Measurements from ENCODE around the gene CCDC43.
"Not testable (repeated sequence)": the region's sequence is repeated elsewhere in the genome, so short reads cannot be mapped to it uniquely, and the experiment has no call there.

GRCh38 chr17:44726121-44726520, 36.5 kb upstream of the CCDC43 start:
- not testable (repeated sequence) for TF ChIP-seq REST (IDR thresholded peaks at IDR 0.05; ENCODE audit: low read depth); MAX (IDR thresholded peaks at IDR 0.05); POLR2AphosphoS5 (IDR thresholded peaks at IDR 0.05; ENCODE audit: low read depth, low read length); EZH2phosphoT487 (IDR thresholded peaks at IDR 0.05; ENCODE audit: borderline replicate concordance); CTCF (IDR thresholded peaks at IDR 0.05 in 2 of 3, conservative IDR thresholded peaks at IDR 0.05 in 1 of 3; ENCODE audit: borderline replicate concordance in 1 of 3, insufficient read depth in 1 of 3, low read depth in 2 of 3, low read length in 2 of 3); FOSL1 (IDR thresholded peaks at IDR 0.05; ENCODE audit: low read depth); EZH2 (IDR thresholded peaks at IDR 0.05); SIN3A (IDR thresholded peaks at IDR 0.05; ENCODE audit: low read depth); CEBPB (IDR thresholded peaks at IDR 0.05; ENCODE audit: low read depth); POLR2A (IDR thresholded peaks at IDR 0.05; ENCODE audit: borderline replicate concordance, extremely low read depth, insufficient read depth, insufficient read length); JUND (IDR thresholded peaks at IDR 0.05); YY1 (IDR thresholded peaks at IDR 0.05; ENCODE audit: extremely low read depth, insufficient replicate concordance, low read depth, low read length)

All from HCT116 (cell line).